Ishikawa (cell line): ENCODE data around the gene CXADR.

Experiments used
- NFIC ChIP-seq: IDR thresholded peaks from 2 replicates; pipeline ENCODE4 v1.6.1; 2012
- TF ChIP-seq, protein P1 (sequence below): IDR thresholded peaks from 2 replicates; pipeline ENCODE4 v1.6.1; 2012

DNA sequence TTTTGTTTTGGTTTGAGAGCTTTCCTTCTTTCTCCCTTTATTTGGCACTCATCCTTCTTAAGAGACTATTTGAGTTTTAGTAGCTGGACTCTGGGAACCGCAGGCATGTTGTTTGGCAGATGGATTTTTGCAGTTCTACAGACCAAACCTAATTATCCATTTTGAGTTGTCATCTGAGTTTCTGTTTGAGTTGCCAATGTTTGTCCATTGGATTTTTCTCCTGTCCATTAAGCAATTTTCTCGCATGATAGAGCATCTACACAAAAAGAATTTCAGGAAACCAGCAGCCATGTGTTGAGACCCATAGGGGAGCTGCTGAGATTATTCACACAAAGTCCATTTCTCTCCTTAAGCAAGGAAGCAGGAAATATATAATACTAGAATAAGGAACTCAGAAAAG, 17.2 kb upstream of the CXADR start:
- TF ChIP-seq, protein P1, sequence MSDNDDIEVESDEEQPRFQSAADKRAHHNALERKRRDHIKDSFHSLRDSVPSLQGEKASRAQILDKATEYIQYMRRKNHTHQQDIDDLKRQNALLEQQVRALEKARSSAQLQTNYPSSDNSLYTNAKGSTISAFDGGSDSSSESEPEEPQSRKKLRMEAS: no peak; the same call in 1 of the 2 replicates
- peak; percentile 52 for TF ChIP-seq NFIC
